Inflammatory macrophage treated with lipopolysaccharide for 1 hour (primary cell): ENCODE results near the gene ZNF341.
A peak's percentile ranks its signal among the peaks of the same experiment; 100 is the strongest.
"Not testable (repeated sequence)": the region's sequence is repeated elsewhere in the genome, so short reads cannot be mapped to it uniquely, and the experiment has no call there.

ENCODE experiments used
- DNase-seq, 2 donors: peaks; one replicate each; pipeline ENCODE4 v3.0.0-alpha.2; 2020 to 2022

ZNF341 gene

DNA sequence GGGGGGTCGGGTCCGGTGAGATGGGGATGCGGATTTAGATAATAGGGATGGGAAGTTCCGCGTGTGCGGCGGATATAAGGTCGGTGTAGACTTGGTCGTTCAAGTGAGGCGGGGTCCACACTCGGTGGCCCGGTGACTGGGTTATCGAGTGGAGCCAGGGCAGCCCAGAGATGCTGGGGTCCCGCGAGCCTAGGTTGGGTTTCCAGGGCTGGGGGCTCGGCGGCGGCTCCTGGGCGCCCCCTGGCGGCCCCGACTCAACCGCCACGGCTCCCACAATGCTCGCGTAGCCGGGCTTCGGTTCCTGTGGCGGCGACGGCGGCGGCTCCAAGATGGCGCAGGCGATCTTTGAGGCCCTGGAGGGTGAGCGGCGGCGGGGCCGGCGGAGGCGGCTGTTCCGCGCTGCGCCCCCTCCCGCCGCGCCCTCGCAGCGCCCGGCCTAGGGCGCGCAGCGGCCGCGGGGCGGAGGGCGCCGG is at the start of gene ZNF341:
Gene ZNF341 (plus strand): TSS at position 304 of the 473 bp plus-strand sequence. CDS start 26 bp downstream, at position 330.
- DNase-seq, result peak; percentile 75 to 86

DNA sequence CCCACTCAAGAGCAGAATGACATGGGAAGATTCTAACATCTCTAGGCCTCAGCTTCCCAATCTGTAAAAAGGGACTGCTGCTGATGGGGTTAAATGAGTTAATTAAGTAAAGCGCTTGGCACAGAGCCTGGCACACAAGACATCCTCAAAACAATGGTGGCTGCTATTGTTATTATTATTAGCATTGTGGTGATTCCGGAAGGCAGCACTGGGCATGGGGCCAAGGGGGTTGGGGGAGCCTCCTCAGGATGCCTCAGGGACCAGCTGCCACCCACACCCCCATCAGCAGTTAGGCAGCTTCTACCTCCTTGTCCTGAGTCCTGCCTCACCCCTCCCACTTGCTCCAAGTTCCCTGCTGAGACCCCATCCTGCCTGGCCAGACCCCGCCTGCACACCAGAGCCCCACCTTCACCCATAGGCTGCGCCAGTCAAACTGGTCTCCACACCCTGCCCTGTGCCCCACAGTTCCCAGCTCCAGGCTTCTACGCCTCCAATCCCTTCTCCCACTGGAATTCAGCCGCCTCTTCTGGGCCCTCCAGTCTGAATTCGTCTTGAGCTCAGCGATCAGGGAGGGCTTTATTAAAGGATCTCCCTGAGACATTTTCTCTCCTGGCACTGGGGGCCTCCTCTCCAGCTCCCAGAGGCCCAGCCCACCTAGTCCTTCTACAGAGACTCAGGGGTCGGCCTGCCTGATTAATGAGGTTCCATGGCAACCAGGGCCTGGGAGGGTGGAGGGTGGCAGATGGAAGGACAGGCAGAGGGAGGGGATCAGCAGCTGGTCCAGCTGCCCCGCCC is 47.1 kb upstream of the ZNF341 start:
- DNase-seq, result no peak

DNA sequence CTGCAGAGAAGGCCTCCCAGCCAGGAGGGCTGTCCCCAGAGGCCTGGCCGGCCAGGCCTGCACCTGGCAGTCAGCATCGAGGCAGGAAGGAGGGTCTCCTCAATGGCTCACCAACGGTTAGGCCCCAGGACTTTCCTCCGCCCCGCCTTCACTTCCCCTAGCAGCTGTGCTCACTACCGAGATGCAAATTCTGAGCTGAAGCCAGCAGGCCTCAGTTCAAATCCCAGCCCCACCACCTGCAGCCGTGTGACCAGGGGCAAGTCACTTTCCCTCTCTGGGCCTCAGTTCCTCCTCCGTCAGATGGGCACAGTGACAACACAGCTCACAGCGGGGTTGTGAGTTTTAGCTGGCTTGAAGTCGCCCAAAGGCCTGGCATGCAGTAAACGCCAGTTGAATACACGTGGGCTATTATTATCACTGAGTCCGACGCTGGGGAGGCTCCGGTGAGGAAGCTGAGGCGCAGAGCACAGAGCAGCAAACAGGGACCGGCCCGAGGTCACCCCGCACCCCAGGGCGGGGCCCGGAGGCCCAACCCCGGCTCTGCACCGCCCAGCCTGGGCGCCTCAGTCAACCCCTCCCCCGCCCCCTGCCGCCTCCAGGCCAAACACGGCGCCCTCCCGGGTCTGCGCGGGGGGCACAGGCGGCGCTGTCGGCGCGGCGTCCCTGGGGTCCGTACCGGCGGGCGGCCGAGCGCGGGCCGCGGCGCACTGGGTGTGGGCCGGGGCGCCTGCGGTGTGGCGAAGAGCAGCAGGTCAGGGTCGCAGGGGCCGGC is 46.3 kb upstream of the ZNF341 start:
- peak; percentile 29 to 41 for DNase-seq

DNA sequence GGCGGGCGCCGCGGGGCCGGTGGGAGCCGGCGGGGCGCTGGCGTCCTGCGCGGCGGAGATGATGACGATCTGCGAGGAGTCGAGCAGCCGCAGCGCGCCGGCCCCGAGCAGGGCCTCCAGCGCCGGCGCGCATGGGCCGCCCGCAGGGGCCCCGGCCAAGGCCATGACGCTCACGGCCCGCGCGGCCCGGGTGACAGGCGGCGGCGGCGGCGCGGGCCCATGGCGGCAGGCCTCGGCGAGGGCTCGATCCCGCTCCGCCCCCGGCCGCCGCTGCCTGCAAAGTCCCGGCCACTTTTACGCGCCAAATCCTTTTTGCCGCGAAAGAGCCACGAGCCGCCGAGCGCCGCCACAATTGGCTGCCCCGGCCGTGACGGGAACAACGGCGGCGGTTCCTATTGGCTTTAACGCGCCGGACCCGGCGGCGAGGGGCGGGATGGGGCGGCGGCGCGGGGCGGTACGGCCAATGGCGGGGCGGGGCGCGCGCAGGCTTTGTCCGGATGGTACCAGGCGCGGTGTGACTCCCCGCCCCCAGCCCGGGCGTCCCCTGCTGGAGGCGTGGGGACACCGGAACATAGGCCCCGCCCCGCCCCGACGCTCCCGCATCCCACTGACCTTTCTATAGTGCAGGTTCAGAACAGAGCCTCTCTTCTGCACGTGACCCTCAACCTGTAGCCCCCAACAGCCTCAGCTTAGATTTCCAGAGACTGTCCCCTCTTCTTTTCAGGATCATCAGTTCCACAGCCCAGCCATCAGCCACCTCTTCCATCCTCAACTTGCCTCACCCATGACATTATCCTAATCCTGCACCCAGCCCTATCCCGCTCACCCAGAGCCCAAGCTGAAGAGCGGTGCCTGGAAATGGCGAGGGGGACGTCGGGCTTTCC is 45.5 kb upstream of the ZNF341 start, which contains the start of gene E2F1:
Gene E2F1 (minus strand): TSS at position 286 of the 884 bp plus-strand sequence. CDS start 121 bp downstream, at position 165.
- DNase-seq, result peak; percentile 91 to 96

DNA sequence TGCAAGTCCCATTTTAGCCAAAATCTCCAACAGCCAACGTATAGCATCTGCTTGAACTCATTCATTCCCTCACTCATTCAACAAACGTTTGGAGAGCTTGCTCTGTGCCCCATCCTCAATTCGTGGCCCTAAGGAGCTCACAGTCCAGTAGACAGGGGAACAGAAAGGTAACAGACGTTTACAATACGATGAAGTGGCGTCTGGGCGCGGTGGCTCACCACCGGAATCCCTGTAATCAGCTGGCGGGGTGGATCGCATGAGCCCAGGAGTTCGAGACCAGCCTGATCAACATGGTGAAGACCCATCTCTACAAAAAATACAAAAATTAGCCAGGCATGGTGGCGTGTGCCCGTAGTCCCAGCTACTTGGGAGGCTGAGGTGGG is 44.8 kb upstream of the ZNF341 start:
- DNase-seq, result no peak

DNA sequence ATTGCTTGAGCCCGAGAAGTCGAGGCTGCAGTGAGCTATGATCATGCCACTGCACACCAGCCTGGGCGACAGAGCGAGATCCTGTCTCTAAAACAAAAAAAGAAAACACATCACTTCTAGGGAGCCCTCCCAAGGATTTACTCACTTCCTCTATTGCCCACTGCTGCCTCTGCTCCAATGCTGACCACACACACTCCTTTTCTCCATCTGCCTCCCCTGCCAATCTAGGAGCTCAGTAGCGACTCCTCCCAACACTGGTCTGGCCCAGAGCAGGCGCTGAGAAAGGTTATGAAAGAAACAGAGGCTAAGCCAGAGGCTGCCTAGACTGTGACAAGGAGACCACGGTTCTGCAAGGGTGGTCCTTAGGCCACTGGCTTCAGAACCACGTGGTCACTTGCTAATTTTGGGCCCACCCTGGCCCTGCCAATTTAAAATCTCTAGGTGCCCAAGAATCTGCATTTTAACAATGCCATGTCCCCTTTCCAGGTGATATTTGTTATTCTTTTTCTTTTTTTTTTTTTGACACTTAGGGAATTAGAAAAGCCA is 44.4 kb upstream of the ZNF341 start:
- peak; percentile 22 to 48 for DNase-seq

DNA sequence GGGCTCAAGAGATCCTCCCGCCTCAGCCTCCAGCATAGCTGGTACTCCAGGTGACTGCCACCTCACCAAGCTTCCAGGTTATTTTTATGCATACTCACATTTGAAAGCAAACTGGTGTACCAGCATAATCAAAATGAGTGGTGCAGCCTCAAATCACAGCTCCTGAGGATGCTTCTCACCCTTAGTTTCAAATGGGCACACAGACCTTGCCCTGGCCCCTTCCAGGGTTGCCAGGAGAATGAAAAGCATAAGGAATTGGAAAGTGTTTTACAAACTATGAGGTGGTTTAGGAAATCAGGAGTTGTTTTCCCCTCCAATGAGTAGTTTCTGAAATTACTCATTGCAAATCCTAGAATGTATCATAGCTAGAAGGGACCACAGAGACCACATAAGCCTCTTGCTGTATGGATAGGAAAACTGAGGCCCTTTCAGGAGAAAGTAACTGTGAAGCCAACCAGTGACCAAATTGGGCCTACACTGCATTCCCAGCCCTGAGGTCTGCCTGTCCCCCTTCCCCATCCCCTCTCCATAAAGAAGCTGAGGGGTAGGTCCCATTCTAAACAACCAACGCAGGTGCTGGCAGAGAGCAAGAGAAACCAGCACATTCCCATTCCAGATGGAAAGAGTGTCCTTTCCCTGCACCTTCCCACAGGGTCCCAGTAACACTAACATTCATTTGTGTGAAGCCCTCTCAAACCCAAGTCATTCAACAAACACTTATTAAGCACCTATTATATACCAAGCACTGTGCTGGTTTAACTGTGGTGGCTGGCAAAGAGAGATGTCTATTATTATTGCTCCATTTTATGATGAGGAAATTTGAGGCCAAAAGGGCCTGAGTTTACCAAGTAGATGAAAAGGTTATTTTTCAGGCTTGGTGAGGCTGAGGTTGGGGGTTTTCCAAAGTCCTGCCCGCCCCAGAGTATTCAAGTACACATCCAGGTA is 43.5 kb upstream of the ZNF341 start:
- DNase-seq, result no peak

DNA sequence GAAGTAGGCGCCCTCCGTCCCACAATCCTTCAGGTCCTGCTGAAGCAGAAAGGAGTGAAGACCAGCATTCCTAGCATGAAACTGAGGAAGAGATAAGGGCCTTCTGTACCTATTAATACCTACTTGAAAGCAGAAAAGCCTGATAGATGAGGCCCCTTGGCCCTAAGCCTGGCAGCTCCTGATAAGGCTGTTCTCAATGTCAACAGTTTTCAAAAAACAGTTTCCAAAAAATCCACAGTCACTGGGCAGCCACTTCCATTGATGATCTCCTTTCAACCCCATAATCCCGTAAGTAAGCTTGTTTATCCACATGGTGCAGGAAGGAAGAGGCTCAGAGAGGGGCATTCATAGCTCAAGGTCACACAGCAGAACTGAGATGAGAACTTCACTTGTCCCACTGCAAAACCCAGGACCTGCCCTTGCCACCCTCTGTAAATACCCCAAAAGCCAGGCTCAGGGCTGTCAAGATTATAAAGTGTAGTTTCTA is 42.8 kb upstream of the ZNF341 start:
- no peak for DNase-seq

DNA sequence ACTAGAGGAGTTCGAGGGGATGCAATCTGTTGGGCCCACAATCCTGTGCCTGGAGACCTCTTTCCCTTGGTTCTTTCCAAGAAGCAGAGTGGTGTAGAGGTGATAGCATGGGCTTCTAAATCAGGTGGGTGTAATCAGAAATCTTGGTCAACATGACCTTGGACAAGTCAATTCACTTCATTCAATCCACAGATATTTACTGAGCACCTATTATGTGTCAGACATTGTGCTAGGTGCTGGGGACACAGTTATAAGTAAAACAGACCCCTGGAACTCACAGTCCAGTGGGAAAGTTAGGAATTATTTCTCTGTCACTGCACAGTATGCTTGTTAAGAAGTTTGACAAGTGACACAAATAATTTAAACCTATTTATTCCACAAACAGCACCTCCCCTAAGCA is 42.3 kb upstream of the ZNF341 start:
- no peak for DNase-seq

DNA sequence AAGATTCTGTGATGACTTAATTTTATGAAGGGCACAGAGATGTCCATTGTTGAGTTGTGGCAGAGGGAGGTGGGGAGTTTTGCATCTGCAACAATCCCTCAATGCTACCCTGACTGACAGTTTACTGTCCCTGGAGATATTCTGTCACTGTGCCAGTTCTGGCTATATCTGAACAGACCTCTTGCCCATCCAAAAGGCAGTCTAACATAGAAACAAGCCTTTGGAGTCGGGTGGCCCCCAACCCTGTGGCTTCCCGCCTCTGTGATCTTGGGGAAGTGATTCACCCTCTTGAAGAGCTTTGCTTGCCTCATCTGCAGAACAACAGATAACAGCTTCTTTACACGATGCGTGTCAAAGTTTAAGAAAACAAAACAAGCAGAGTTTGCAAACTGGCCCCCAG is 41.8 kb upstream of the ZNF341 start:
- peak; percentile 29 to 49 for DNase-seq

DNA sequence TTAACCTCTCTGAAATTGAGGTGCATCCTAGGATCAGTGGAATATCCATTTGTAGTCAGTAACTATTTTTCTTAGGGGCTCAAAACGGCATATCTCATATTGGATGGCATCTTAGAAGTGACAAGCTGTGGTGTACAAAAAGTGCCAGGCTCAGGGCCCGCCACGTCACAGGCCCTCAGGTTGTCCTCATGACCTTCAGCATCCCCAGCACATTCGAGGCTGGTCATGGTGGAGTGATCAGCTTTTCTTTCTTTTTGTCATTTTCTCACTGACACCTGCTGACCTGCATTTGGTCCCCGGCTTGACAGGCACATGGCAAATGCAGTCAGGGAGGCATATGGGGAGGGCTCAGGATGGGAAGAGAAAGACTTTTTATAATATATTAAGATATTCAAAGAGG is 38.5 kb upstream of the ZNF341 start:
- DNase-seq, result no peak

DNA sequence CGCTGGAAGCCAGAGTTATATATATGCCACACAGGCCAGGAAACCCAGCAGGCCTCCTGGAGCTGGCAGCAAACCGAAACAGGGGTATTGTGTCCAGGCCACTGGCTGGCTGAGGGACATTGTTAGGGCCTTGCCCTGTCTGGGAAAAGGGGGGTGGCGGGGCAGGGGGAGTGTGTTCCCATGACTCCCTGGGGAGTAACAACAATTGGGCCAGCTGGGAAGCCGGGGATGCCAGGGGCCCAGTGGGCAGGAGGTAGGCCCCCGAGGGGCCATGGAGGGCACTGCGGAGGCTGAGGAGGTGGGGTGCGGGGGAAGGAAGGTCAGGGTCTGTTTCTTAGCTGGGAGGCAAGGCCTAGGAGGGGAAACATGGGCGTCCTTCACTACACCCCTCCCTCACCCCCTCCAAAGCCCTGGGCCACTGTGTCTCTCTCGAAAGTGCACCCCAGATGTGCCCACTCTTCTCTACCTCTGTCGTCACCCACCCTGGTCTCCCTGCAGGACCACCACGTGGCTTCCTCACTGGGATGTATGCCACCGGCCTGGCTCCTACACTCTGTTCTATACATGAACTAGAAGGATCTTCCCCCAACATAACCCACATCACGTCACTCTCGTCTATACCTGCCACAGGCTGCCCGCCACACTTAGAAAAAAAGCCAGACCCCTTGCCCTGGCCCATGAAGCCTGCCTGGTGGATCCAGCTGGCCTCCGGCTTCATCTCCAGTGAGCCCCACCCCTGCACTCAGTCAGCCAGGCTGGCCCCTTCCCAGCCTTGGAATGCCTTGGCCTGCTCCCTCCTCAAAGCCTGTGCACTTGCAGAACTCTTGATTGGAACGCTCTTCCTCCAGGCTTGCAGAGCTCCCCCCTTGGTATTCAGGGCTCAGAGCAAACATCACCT is 37.8 kb upstream of the ZNF341 start:
- DNase-seq, result no peak

DNA sequence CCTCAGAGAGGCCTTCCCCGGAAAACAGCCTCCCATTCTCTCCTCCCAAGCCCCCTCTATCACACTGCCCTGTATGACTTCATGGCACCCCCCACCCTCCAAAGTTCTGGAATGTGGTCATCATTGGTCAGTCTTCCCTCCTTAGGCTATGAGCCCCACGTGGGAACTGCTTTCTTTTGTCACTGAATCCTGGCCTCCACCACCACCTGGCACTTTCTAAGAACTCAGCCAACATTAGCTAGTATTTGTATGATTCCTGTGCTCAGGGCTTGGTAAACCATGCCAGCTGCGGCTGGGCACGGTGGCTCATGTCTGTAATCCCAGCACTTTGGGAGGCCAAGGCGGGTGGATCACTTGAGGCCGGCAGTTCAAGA is 37.2 kb upstream of the ZNF341 start:
- no peak for DNase-seq

DNA sequence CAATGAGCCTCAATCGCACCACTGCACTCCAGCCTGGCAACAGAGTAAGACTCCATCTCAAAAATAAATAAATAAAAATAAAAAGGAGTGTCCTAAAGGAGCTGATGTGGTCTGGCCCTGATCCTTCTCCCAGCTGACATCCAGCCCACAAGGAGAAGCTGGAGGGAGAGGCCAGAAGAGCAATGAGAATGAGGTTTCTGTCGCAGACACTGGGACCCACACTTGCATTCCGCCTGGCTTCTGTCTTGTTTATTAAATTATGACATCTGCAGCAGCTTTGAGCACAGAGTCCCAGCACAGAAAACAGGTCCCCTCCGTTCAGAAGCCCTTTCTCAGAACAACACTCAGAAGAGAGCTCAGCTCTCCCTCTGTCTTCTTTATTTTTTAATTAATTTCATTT is 35.3 kb upstream of the ZNF341 start:
- DNase-seq, result no peak

DNA sequence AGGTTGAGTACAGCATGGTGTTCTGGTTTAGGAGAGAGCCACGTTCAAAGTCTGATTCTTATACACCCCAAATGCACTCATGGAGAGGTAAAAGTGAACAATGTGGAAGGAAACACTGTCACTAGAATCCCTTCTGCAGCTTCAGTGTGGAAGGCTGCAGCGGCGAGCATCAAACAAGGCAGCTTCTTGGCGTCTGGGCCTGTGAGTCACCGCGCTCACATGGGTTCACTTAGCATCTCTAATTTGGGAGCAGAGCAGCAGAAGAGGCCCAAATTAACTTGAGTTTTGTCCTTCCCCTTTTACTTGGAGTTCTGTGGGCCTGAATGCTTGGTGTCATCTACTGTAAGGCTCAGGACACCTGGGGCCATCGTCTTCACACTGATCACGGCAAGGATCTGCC is 34.7 kb upstream of the ZNF341 start:
- no peak for DNase-seq

DNA sequence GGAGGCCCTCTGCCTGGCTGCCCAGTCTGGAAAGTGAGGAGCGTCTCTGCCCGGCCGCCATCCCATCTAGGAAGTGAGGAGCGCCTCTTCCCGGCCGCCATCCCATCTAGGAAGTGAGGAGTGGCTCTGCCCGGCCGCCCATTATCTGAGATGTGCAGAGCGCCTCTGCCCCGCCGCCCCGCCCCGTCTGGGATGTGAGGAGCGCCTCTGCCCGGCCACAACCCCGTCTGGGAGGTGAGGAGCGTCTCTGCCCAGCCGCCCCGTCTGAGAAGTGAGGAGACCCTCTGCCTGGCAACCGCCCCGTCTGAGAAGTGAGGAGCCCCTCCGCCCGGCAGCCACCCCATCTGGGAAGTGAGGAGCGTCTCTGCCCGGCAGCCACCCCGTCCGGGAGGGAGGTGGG is 32.8 kb upstream of the ZNF341 start:
- DNase-seq, result not testable (repeated sequence)

DNA sequence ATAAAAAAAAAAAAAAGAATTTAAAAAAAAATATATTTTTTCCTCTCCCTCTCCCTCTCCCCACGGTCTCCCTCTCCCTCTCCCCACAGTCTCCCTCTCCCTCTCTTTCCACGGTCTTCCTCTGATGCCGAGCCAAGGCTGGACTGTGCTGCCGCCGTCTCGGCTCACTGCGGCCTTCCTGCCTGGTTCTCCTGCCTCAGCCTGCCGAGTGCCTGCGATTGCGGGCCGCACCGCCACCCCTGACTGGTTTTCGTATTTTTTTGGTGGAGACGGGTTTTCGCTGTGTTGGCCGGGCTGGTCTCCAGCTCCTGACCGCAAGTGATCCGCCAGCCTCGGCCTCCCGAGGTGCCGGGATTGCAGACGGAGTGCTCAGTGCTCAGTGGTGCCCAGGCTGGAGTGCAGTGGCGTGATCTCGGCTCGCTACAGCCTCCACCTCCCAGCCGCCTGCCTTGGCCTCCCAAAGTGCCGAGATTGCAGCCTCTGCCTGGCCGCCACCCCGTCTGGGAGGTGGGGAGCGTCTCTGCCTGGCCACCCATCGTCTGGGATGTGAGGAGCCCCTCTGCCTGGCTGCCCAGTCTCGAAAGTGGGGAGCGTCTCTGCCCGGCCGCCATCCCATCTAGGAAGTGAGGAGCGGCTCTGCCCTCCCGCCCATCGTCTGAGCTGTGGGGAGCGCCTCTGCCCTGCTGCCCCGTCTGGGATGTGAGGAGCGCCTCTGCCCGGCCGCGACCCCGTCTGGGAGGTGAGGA is 30.9 kb upstream of the ZNF341 start:
- not testable (repeated sequence) for DNase-seq

DNA sequence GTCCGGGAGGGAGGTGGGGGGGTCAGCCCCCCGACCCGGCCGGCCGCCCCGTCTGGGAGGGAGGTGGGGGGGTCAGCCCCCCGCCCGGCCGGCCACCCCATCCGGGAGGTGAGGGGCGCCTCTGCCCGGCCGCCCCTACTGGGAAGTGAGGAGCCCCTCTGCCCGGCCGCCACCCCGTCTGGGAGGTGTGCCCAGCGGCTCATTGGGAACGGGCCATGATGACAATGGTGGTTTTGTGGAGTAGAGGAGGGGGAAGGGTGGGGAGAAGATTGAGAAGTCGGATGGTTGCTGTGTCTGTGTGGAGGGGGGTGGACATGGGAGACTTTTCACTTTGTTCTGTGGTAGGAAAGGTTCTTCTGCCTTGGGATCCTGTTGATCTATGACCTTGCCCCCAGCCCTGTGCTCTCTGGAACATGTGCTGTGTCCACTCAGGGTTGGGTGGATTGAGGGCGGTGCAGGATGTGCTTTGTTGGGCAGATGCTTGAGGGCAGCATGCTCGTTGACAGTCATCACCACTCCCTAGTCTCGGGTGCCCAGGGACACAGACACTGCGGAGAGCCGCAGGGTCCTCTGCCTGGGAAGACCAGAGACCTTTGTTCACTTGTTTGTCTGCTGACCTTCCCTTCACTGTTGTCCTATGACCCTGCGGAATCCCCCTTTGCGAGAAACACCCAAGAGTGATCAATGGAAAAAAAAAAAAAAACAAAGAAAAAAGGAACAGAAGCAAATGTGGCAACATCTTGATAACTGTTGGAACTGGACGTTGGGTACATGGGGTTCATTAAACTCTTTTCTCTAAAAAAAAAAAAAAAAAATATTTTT is 30.0 kb upstream of the ZNF341 start:
- DNase-seq, result no peak

DNA sequence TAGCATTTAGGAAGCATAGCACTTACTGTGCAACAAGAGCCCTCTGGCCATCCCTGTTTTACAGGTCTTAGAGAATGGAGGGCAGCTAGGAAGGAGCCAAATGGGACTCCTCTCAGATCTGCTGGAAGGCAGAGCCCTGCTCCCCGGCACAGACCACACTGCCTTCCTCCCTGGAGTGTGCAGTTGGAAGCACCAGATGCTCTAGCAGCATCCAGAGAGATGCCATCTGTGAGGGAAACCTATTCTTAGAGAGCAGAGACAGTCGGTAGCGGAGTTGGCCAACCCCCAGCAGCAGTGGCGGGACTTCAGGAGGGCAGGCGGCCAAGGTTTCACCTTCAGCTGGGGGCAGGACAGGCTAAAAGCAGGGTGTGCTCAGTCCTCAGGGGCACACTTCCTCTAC is 28.9 kb upstream of the ZNF341 start:
- DNase-seq, result no peak
